HG03064 (cell line): Measurements from ENCODE around the gene HELT.
"Not testable (repeated sequence)": the region's sequence is repeated elsewhere in the genome, so short reads cannot be mapped to it uniquely, and the experiment has no call there.

Source experiments
- ATAC-seq: cut with Tn5 transposase; IDR thresholded peaks from one replicate; pipeline ENCODE4 v1.9.1; 2021; ENCODE audit warnings: low read depth; ENCODE audit not compliant: unreplicated experiment

Gene HELT

GRCh38 chr4:185033950-185034349 lies 15.7 kb downstream of the HELT start:
- no peak for ATAC-seq

- no peak for ATAC-seq
Measured at GRCh38 chr4:185035284-185035683, 17.0 kb downstream of the HELT start.

- ATAC-seq: no peak
Measured at GRCh38 chr4:185036019-185036418, 17.7 kb downstream of the HELT start.

GRCh38 chr4:185036842-185037241 lies 18.6 kb downstream of the HELT start:
- no peak for ATAC-seq

- peak; percentile 70 for ATAC-seq
Measured at GRCh38 chr4:185039508-185040273, 21.4 kb downstream of the HELT start.

GRCh38 chr4:185040523-185040922 lies 22.2 kb downstream of the HELT start:
- no peak for ATAC-seq

GRCh38 chr4:185050286-185050685 lies 32.0 kb downstream of the HELT start:
- ATAC-seq: not testable (repeated sequence)

GRCh38 chr4:185051283-185051682 lies 33.0 kb downstream of the HELT start:
- ATAC-seq: not testable (repeated sequence)

- ATAC-seq: no peak
Measured at GRCh38 chr4:185053746-185054145, 35.5 kb downstream of the HELT start.

GRCh38 chr4:185054272-185054671 lies 36.0 kb downstream of the HELT start:
- ATAC-seq: no peak

- no peak for ATAC-seq
Measured at GRCh38 chr4:185054886-185055285, 36.6 kb downstream of the HELT start.

GRCh38 chr4:185061610-185062009 lies 43.3 kb downstream of the HELT start:
- ATAC-seq: no peak

GRCh38 chr4:185062606-185063005 lies 44.3 kb downstream of the HELT start:
- ATAC-seq: no peak

GRCh38 chr4:185066179-185066578 lies 47.9 kb downstream of the HELT start:
- no peak for ATAC-seq

- no peak for ATAC-seq
Measured at GRCh38 chr4:185068837-185069236, 50.5 kb downstream of the HELT start.
